ENCODE measurements around the gene ACTMAP.

DNA sequence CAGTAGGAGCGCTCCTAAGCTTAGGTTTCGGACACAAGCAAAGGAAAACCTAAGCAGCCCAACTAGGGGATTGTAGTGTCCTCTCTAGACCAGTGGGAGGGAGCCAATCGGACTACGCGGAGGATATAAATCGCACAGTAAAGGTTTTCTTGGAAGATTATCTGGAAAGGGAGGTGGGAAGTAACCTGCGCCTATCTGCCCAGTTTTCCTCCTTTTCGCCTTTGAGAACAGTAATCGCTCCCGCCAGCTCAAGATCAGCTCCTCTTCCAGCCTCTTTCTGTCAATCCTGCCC lies 27.3 kb upstream of the ACTMAP start:
- TF ChIP-seq, protein P1, sequence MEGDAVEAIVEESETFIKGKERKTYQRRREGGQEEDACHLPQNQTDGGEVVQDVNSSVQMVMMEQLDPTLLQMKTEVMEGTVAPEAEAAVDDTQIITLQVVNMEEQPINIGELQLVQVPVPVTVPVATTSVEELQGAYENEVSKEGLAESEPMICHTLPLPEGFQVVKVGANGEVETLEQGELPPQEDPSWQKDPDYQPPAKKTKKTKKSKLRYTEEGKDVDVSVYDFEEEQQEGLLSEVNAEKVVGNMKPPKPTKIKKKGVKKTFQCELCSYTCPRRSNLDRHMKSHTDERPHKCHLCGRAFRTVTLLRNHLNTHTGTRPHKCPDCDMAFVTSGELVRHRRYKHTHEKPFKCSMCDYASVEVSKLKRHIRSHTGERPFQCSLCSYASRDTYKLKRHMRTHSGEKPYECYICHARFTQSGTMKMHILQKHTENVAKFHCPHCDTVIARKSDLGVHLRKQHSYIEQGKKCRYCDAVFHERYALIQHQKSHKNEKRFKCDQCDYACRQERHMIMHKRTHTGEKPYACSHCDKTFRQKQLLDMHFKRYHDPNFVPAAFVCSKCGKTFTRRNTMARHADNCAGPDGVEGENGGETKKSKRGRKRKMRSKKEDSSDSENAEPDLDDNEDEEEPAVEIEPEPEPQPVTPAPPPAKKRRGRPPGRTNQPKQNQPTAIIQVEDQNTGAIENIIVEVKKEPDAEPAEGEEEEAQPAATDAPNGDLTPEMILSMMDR (conservative IDR thresholded peaks at IDR 0.05; ENCODE audit: low read length) = no peak
- no peak for TF ChIP-seq EZH2phosphoT487 (IDR thresholded peaks at IDR 0.05; ENCODE audit: borderline replicate concordance)

Measured in Loucy (cell line).